Activated CD8-positive, alpha-beta memory T cell treated with anti-CD3 and anti-CD28 coated beads, Interleukin-2, amount 50 U/mL, for 24 hours (primary cell): Measurements from ENCODE around the gene DHX8.
A peak's percentile ranks its signal among the peaks of the same experiment; 100 is the strongest.
"Not testable (repeated sequence)": the region's sequence is repeated elsewhere in the genome, so short reads cannot be mapped to it uniquely, and the experiment has no call there.

Experiments
- DNase-seq: peaks from one replicate; pipeline ENCODE4 v3.0.0-alpha.2; 2020; ENCODE audit errors: extremely low read depth

DHX8 gene

GRCh38 chr17:43483674-43484551 lies at the start of gene DHX8:
TSS of gene DHX8 (plus strand) at chr17:43483975. CDS start at chr17:43484038, 63 bp downstream.
- DNase-seq: peak; percentile 95

GRCh38 chr17:43434902-43435319 lies 48.9 kb upstream of the DHX8 start:
- no peak for DNase-seq

GRCh38 chr17:43437756-43438155 lies 46.0 kb upstream of the DHX8 start:
- no peak for DNase-seq

- no peak for DNase-seq
These were observed 45.1 kb upstream of the DHX8 start for GRCh38 chr17:43438626-43439025.

GRCh38 chr17:43439041-43439440 lies 44.7 kb upstream of the DHX8 start:
- no peak for DNase-seq

GRCh38 chr17:43442711-43443110 lies 41.1 kb upstream of the DHX8 start:
- DNase-seq: no peak

- no peak for DNase-seq
These were observed 40.4 kb upstream of the DHX8 start for GRCh38 chr17:43443381-43443780.

- DNase-seq: no peak
These were observed 39.4 kb upstream of the DHX8 start for GRCh38 chr17:43444223-43445008.

GRCh38 chr17:43445009-43445589 lies 38.7 kb upstream of the DHX8 start:
- no peak for DNase-seq

- no peak for DNase-seq
These were observed 37.0 kb upstream of the DHX8 start for GRCh38 chr17:43446773-43447172.

GRCh38 chr17:43448720-43449469 lies 34.9 kb upstream of the DHX8 start:
- no peak for DNase-seq

- DNase-seq: no peak
These were observed 34.1 kb upstream of the DHX8 start for GRCh38 chr17:43449470-43450248.

GRCh38 chr17:43450791-43451190 lies 33.0 kb upstream of the DHX8 start:
- not testable (repeated sequence) for DNase-seq

- not testable (repeated sequence) for DNase-seq
These were observed 32.0 kb upstream of the DHX8 start for GRCh38 chr17:43451741-43452140.

- DNase-seq: no peak
These were observed 30.4 kb upstream of the DHX8 start for GRCh38 chr17:43453331-43453812.

GRCh38 chr17:43454868-43455267 lies 28.9 kb upstream of the DHX8 start:
- DNase-seq: no peak

GRCh38 chr17:43456029-43456428 lies 27.7 kb upstream of the DHX8 start:
- DNase-seq: no peak

GRCh38 chr17:43456661-43457361 lies 27.0 kb upstream of the DHX8 start:
- DNase-seq: no peak

GRCh38 chr17:43457362-43457692 lies 26.4 kb upstream of the DHX8 start:
- no peak for DNase-seq

GRCh38 chr17:43459878-43460277 lies 23.9 kb upstream of the DHX8 start:
- DNase-seq: not testable (repeated sequence)
